ENCODE measurements around the gene CCDC142. TPM values are rescaled to one million over a fixed set of nuclear protein-coding genes. Genes with fewer than 3 reads are reported as not detected.

CCDC142 gene
- total RNA-seq, 1 donor from 2014 or later = 32.0 TPM

GRCh38 chr2:74427551-74427950 is 55.2 kb downstream of the CCDC142 start:
- intact Hi-C loops (cut with micrococcal nuclease) = no loop called here

GRCh38 chr2:74426181-74426758 is 56.5 kb downstream of the CCDC142 start:
- intact Hi-C loops (cut with micrococcal nuclease) = no loop called here

- intact Hi-C loops (cut with micrococcal nuclease) = no loop called here
Observed at GRCh38 chr2:74425523-74425922, 57.3 kb downstream of the CCDC142 start.

- intact Hi-C loops (cut with micrococcal nuclease) = no loop called here
Observed at GRCh38 chr2:74424995-74425406, 57.8 kb downstream of the CCDC142 start.

- intact Hi-C loops (cut with micrococcal nuclease) = no loop called here
Observed at GRCh38 chr2:74424139-74424992, 58.4 kb downstream of the CCDC142 start.

Other genes with a start within 250 kb of the CCDC142 start
- gene SLC4A5, start 139.6 kb downstream of the CCDC142 start, total RNA-seq = 0.86 and 3.1 TPM in 2 replicates
- gene DCTN1, start 102.7 kb downstream of the CCDC142 start, total RNA-seq = 105 and 110 TPM in 2 replicates
- 1.0 and 1.5 TPM in 2 replicates for gene C2orf81, start 61.4 kb downstream of the CCDC142 start, total RNA-seq
- gene WDR54, start 61.3 kb downstream of the CCDC142 start, total RNA-seq = 56.9 and 60.3 TPM in 2 replicates
- gene RTKN, start 41.1 kb downstream of the CCDC142 start, total RNA-seq = 0.36 and 0.52 TPM in 2 replicates
- 29.4 and 31.7 TPM in 2 replicates for gene INO80B, start 27.9 kb downstream of the CCDC142 start, total RNA-seq
- 46.8 and 47.6 TPM in 2 replicates for gene WBP1, start 24.6 kb downstream of the CCDC142 start, total RNA-seq
- gene MOGS, start 17.6 kb downstream of the CCDC142 start, total RNA-seq = 68.3 and 74.8 TPM in 2 replicates
- 105 TPM in 2 replicates for gene MRPL53, start 10.3 kb downstream of the CCDC142 start, total RNA-seq
- 43.4 and 43.9 TPM in 2 replicates for gene TTC31, start 83 bp upstream of the CCDC142 start, total RNA-seq
- 0.39 and 0.50 TPM in 2 replicates for gene LBX2, start 16.6 kb upstream of the CCDC142 start, total RNA-seq
- gene PCGF1, start 24.7 kb upstream of the CCDC142 start, total RNA-seq = 31.2 and 32.8 TPM in 2 replicates
- 1.1 and 1.2 TPM in 2 replicates for gene TLX2, start 31.5 kb upstream of the CCDC142 start, total RNA-seq
- 0.80 and 1.1 TPM in 2 replicates for gene DQX1, start 43.2 kb upstream of the CCDC142 start, total RNA-seq
- gene AUP1, start 46.7 kb upstream of the CCDC142 start, total RNA-seq = 148 and 150 TPM in 2 replicates
- gene HTRA2, start 46.9 kb upstream of the CCDC142 start, total RNA-seq = 48.1 and 49.7 TPM in 2 replicates
- 1.00 and 1.9 TPM in 2 replicates for gene LOXL3, start 70.9 kb upstream of the CCDC142 start, total RNA-seq
- gene DOK1, start 71.7 kb upstream of the CCDC142 start, total RNA-seq = 50.4 and 52.5 TPM in 2 replicates
- gene M1AP, start 165.3 kb upstream of the CCDC142 start, total RNA-seq = 0.09 TPM in 1 of 2 replicates, not detected in the other
- 4.4 and 5.9 TPM in 2 replicates for gene SEMA4F, start 171.2 kb upstream of the CCDC142 start, total RNA-seq